ENCODE results near the gene CALY.
A peak's percentile ranks its signal among the peaks of the same experiment; 100 is the strongest.

The CALY gene

DNA sequence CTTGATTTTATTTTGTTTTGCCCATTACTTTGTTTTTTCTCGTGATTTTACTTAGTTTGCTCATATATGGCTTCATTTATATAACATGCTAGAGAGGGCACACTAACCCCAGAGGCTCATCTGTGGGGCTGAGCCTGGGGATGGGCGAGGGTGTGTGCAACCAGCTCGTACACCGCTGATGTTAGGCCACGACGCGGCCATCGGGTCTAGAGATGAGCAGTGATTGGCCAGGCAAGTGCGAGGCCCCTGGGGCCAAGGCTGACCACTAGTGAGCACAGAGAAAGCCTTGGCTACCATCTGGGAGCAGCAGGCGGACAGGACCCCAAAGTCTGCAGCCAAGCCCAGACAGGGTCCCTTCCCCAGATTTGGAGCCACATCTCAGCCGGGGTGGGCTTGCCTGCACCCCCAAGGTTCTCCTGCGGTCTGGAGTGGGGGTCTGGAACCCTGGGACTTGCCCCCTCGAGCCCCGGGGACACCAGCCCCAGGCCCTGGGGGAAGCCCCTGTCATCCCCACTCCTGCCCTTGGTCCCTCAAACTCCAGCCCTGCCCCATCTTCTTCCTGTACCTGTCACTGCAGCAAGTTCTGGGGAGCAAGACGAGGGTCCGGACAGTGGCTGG is 17.4 kb upstream of the CALY start:
- H3K4me3 ChIP-seq (ENCODE audit: low read depth, low read length), result no peak overlapping the region
- DNase-seq (ENCODE audit: low read depth), result no peak

DNA sequence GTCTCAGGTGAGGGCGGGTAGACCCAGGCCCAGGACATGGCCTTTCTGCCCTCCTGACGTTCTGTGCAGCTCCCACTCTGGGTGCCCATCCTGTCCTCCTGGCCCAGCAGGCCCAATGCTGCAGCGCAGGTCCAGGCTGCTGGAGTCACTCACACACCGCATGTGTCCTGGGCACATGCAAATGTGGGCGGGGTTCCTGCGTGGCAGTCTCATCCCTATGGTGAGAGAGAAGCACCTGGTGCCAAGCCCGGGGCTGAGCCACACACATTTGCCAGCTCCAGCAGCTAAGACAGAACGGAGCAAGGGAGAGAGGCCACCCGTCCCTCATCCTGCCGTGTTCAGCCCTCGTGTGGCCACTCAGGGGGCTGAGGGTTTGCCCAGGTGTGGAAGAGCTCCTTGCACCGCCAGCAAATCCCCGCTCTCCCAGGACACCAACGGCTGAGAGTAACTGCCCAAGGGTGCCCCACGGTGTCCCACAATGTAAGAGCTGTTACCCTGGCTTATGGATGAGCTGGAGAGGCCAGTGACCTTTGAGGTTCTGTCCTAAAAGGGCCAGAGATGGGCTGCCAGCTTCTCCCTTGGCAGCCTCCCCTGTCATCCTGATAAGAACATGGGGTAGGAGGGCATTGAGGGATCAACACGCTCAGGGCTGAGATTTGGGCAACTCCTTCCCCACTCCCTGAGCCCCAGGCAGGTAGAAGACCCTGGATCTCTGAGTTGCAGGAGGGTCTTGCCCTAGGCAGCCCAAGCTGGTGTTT is 16.7 kb upstream of the CALY start:
- DNase-seq (ENCODE audit: low read depth), result no peak
- no peak overlapping the region for H3K4me3 ChIP-seq (ENCODE audit: low read depth, low read length)

DNA sequence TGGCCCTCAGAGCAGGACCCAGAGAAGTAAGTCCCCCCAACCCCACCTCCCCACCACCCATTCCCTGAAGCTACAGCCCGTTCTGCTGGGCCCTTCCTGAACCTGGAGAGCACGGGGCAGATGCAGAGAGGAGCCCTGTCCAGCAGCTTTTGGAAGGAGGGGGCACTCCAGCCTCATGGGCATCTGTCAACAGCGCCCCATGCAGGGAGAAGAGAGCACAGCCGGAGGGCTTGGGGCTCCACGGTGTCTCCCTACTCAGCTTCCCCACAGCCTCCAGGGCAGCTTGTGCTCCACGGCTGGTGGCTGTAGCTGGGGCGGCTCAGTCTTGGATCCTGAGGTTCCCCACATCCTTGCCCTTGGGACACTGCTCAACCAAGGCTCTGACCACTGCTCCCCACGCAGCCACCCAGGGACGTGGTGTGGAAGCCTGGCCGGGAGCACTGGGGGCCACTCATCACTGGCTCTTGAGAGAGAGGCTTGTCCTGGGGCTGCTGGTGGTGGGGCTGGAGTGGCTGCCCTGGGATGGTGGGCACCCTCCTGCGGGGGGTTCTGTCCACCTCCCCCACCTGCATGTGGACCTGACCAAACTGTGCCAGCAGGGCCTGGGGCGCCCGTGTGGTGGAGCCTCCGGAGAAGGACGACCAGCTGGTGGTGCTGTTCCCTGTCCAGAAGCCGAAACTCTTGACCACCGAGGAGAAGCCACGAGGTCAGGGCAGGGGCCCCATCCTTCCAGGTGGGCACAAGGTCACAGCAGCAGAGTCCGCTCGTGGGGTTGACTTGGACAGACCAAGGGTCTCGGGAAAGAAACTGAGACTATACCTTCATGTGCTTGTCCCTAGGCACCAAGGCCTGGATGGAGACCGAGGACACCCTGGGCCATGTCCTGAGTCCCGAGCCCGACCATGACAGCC is 15.0 kb upstream of the CALY start:
- H3K4me3 ChIP-seq (ENCODE audit: low read depth, low read length), result no peak overlapping the region
- no peak for DNase-seq (ENCODE audit: low read depth)

DNA sequence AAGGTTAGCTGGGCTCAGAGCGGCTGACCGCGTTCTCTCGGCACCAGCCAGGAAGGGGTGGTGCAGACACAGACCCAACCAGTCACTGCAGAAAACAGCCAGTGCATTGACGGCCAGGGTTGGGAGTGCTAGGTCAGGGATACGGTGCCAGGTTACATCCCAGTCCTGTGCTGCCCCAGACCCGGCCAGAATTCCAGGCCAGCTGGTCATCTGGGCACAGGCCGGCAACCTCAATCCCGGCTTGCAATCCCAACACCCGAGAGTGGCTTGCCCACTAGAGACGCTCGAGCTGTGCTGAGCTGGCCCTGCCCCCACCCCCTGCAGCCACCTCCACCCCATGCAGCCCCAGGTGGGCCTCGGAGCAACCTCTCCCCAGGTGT is 14.2 kb upstream of the CALY start:
- no peak overlapping the region for H3K4me3 ChIP-seq (ENCODE audit: low read depth, low read length)
- DNase-seq (ENCODE audit: low read depth), result no peak

DNA sequence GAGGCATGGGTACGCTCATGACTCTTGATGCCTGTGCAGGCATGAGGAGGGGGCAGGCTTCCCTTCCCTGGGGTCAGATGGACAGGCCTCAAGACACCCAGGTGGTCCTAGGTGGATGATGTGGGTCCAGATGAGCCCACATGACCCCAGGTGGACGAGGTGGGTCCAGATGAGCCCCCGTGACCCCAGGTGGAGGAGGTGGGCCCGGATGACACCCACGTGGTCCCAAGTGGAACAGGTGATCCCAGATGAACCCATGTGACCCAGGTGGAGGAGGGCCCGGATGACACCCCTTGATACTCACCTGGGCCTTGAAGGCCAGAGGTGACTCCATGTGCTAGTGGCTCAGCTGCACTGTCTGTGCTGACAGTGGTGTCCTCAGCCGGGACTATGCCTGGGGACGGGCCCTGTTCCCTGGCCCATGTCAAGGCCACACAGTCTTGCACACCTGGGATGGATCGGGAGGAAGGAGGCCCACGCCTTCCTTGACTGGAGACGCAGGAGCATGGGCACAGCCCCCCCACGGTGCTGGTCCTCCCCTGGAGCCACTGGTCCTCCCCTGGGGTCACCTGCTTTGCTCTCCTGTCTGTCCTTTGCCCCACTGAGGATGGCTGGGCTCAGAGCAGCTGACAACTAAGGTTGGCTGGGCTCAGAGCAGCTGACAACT is 13.7 kb upstream of the CALY start:
- H3K4me3 ChIP-seq (ENCODE audit: low read depth, low read length), result no peak overlapping the region
- no peak for DNase-seq (ENCODE audit: low read depth)

DNA sequence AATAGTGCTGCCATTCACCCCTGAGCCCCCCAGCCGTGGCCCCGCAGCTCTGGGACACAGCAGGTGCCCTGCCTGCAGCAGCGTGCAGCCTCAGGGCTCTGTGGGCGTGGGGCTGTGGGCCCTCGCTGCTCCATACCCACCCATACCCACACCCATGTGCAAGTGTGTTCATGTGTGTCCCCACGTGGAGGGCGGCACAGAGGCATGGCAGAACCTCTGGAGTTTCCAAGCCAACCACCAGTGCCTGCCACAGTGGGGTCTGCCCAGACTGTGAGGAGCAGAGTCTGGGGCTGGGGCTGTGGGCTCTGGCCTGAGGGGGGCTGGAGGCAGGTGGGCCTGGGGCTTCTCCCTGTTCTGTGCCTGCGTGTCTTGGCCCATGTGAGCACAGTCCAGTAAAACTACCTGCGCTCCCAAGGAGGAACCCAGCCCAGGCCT is 12.9 kb upstream of the CALY start:
- H3K4me3 ChIP-seq (ENCODE audit: low read depth, low read length), result no peak overlapping the region
- no peak for DNase-seq (ENCODE audit: low read depth)

DNA sequence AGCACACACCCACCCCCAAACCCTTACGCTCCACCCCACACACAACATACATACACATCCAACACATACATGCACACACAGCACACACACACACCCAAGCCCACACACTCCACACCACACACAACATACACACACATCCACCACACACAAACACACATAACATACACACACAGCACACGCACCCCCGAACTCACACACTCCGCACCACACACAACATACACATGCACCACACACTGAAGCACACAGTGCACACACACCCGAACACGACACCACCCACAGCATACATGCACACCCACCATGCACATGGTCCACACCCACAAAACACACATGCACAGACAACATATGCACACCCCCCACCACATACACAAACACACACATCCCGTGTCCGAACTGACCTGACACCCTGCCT is 12.5 kb upstream of the CALY start:
- no peak for DNase-seq (ENCODE audit: low read depth)
- no peak overlapping the region for H3K4me3 ChIP-seq (ENCODE audit: low read depth, low read length)

DNA sequence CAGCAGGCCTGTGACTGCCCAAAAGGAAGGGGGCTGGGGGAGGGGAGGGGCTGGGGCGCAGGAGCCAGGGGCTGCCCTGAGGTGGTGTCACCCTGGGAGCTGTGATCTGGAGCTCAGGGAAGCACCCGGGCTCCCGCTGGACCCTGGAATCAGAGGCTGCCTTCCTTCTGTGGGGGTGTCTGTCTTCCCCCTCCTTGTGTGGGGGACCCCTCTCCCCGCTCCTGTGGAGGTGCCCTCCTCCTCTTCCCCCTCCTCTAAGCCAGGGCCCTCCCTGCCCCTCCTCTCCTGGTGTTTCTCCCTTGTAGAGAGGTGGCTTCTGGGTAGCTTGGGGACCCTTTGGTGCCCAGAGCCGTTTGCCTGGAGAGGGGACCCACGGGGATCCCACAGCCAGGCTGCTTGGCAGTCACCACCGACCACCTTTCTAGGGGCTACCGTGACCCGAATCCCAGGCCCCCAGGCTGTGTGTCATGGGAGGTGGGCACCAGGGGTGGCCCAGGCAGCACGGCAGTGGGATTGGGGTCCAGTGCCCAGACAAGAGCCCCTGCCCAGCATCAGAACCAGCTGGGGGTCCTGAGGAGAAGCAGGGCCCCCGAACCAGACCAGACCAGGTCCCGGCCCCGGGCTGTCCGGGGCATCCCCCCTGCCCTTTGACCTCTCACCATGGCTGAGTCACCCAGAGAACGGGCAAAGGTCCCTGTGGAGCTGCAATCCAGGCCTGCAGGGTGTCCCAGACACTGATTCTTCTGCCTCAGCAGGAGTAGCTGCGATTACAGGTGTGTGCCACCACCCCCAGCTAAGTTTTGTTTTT is 11.2 kb upstream of the CALY start:
- DNase-seq (ENCODE audit: low read depth), result no peak
- no peak overlapping the region for H3K4me3 ChIP-seq (ENCODE audit: low read depth, low read length)

DNA sequence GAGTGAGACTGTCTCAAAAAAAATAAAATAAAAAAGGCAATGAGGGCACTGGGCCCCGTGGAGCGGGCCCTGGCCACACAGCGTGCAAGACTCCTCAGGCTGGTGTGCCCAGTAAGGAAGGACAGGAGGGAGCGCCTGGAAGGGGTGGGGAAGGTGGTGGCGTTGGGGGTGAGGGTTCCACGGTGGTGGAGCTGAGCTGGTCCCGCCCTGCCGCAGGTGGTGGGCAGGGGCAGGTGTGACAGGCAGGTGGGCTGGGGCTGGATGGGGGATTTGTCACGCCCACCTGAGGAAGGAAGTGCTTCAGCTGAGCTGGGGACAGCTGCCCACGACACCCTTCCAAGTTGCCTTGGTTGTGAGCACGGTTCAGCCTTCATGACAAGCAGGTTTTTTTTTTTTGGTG is 9.7 kb upstream of the CALY start:
- no peak for DNase-seq (ENCODE audit: low read depth)

DNA sequence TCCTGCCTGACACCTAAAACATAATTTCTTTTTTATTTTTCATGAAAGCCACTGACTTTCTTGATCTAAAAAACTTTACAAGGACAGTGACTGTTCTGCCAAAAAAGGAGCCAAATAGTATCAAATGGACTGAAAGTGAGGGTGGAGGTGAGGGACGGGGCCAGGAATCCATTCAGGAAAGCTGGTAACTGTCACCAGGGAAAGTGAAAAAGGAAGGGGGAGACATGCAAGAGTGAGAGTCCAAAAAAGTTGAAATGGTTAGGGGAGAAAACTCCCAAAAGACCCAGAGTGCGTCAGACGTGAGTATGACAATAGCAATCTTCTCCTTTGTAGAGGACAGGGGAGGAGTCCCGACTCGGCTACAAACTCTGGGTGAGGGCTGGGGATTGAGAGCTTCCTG is 7.5 kb upstream of the CALY start:
- no peak overlapping the region for H3K4me3 ChIP-seq (ENCODE audit: low read depth, low read length)
- DNase-seq (ENCODE audit: low read depth), result no peak

More for the DNA sequence above, 9.7 kb upstream of the CALY start:
- H3K4me3 ChIP-seq (ENCODE audit: low read depth, low read length), result no peak overlapping the region

DNA sequence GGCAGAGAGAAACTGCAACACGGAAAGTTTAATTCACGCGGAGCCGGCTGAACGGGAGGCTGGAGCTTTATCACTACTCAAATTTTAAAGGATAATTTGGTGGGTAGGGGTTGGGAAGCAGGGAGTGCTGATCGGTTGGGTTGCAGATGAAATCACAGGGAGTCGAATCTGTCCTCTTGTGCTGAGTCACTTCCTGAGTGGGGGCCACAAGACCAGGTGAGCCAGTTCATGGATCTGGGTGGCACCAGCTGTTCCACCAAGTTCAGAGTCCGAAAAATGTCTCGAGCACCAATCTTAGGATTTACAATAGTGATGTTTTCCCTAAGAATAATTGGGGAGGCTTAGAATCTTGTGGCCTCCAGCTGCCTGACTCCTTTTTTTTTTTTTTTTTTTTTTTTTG is 6.9 kb upstream of the CALY start:
- DNase-seq (ENCODE audit: low read depth), result no peak

DNA sequence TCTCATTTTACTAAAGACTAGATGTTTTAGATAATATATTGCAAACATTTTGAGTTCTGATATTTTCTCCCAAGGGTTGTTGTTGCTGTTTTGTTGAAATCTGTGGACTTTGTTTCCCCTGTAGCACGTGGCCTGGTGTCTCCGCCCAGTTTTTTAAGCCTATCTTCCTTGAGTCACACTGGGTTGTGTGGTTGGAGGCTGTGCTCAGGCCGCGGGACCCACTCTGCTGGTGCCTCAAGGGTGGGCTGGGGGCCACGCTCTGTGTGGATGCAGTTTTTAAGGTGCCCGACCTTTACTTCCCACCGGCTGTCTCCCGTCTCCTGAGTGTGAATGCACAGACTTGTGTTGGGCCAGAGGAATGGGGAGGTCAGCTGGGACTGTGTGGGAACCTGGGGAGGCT is 6.2 kb upstream of the CALY start:
- no peak overlapping the region for H3K4me3 ChIP-seq (ENCODE audit: low read depth, low read length)
- DNase-seq (ENCODE audit: low read depth), result no peak

More for the DNA sequence above, 6.9 kb upstream of the CALY start:
- H3K4me3 ChIP-seq (ENCODE audit: low read depth, low read length), result no peak overlapping the region

DNA sequence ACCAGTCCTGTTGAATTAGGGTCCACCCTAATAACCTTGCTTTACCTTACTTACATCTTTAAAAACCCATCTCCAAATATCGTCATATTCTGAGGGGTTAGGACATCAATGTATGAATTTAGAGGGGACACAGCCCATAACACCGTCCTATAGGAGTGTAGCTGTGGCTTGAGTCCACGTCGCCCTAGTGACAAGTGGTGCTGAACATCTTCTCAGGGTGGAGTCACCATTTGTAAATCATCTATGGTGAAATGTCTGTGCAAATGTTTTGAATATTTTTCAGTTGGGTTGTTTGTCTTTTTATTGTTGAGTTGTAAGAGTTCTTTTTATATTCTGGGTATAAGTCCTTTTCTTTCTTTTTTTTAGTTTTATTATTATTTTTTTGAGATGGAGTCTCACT is 5.3 kb upstream of the CALY start:
- no peak for DNase-seq (ENCODE audit: low read depth)
- H3K4me3 ChIP-seq (ENCODE audit: low read depth, low read length), result no peak overlapping the region

DNA sequence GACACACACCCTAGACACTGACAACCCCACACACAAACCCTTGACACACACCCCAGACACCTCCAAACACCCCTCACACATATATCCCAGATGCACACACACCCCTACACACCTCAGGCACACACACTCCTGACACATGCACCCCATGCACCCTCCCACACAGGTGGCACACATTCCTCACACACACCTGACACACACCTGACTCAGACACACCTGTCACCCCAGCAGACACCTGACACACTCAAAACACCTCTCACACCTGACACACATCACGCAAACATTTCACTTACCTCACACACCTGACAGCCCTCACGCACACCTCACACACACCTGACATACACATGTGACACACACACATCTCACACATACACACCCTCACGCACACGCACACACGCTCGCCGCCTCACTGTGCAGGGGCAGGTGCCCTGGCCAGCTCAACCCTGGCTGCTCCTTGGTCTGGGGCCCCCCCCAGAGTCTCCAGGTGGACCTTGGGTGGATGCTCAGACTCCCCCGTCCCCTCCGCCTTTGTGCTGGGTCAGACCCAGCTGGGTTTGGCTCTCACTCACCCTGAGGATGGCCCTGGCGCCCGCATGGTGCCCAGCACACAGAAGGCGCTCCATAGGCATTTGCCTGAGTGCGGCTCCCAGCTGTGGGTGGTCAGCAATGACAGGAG is 3.1 kb upstream of the CALY start:
- no peak for DNase-seq (ENCODE audit: low read depth)
- H3K4me3 ChIP-seq (ENCODE audit: low read depth, low read length), result no peak overlapping the region

DNA sequence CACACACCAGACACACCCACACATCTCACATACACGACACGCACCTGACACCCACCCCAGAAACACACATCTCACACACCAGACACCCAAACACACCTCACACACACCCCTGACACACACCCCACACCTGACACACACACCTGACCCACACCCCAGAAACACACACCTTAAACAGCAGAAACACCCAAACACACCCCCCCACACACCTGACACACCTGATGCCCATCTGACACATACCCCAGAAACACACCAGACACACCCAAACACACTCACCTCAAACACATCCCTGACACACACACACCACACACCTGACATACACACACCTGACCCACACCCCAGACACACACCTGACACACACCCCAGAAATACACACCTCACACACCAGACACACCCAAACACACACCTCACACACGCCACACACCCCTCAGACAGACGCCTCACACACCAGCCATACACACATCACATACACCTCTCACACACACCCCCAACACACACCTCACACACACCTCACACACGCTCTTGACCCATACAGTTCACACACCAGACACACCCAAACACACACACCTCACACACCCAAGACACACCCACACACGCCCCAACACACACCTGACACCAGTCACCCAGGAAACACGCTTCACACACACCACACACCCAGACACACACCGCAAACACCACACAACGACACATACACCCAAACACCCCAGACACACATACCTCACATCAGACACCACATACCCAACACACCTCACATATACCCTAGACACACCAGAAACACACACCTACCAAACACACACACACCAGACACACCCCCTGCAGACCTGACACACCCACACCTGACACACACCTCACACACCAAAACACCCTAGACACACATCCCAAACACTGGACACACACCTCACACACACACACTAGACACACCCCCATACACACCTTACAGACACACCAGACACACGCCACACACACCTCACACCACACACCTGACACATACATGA is 1.7 kb upstream of the CALY start:
- DNase-seq (ENCODE audit: low read depth), result no peak
- no peak overlapping the region for H3K4me3 ChIP-seq (ENCODE audit: low read depth, low read length)

DNA sequence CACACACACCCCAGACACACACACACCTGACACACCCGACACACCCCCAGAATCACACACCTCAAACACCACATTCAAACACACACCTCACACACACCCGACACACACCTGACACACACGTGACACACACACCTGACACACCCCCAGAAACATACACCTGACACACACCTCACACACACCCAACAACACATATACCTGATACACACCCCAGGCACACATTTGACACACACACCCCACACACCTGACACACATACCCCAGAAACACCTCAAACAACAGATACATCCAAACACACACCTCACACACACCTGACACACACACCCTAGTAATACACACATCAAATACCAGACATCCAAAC is 652 bp upstream of the CALY start:
- H3K4me3 ChIP-seq (ENCODE audit: low read depth, low read length), result no peak overlapping the region

DNA sequence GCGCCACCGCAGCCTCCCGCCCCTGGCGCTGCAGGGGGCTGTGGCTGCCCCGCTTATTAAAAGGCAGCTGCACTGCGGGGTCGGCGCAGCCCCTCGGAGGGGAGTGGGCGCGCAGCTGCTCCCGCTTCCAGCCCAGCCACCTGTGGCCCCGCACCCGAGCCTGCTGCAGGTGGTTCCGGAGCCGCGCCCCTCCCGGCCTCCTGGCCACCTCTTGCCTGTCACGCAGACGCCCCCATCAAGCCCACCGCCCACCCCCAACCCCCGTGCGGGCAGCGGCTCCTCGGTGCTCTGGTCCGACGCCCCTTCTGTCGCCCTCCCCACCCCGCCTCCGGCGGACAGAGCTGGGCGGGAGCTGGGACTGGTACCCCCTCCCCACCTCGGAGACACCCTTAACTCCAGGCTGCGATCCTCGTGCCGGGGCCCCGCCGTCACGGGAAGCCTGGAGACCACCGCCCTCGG is 549 bp downstream of the CALY start:
- H3K4me3 ChIP-seq (ENCODE audit: low read depth, low read length), result peak overlapping the region; percentile 45
- no peak for DNase-seq (ENCODE audit: low read depth)

More for the DNA sequence above, 652 bp upstream of the CALY start:
- no peak for DNase-seq (ENCODE audit: low read depth)
